Bronchial epithelial cell (primary cell): ENCODE data around the gene PRAMEF11. TPM values are rescaled to one million over a fixed set of nuclear protein-coding genes. Genes with fewer than 3 reads are reported as not detected.

Experiments used
- DNase-seq: peaks from one replicate; pipeline ENCODE4 v3.0.0-alpha.2; 2010; ENCODE audit warnings: low read depth
- FAIRE-seq: peaks from 2 replicates; lab custom pipeline; 2011; peaks lifted over from hg19 to GRCh38; lab: Jason Lieb, UNC
- H3K27me3 ChIP-seq: 2 replicates; pipeline ENCODE4 v1.5.1; 2011; ENCODE audit warnings: low read length; ENCODE audit not compliant: control insufficient read depth, insufficient read depth
- H3K36me3 ChIP-seq: 2 replicates; pipeline ENCODE4 v1.5.1; 2011; ENCODE audit warnings: low read length; ENCODE audit not compliant: control insufficient read depth, insufficient read depth
- H3K4me3 ChIP-seq: 2 replicates; pipeline ENCODE4 v1.5.1; 2011; ENCODE audit warnings: mild to moderate bottlenecking, low read depth, low read length, control low read depth
- CTCF ChIP-seq: IDR thresholded peaks from 2 replicates; pipeline ENCODE4 v1.5.1; 2011; ENCODE audit warnings: mild to moderate bottlenecking, moderate library complexity, low read length, control low read depth, inconsistent platforms; ENCODE audit not compliant: insufficient read depth, severe bottlenecking
- total RNA-seq: library from RNA; depleted of rRNA; stranded (reverse); fragments of >200 nt; gene quantifications from 2 replicates; pipeline ENCODE4 v1.2.1, GENCODE V29; 2014

Gene PRAMEF11
- total RNA-seq, 1 donor from 2014 or later: not detected

- H3K27me3 ChIP-seq: no peaks in the 10 kb centered on the region
- DNase-seq: no peak
- H3K4me3 ChIP-seq: no peak overlapping the region
- no peaks in the 10 kb centered on the region for H3K36me3 ChIP-seq
- no peak for TF ChIP-seq CTCF
- FAIRE-seq: no peak
These were observed 52.3 kb downstream of the PRAMEF11 start for GRCh38 chr1:12778907-12779306.

GRCh38 chr1:12778061-12778460 is 53.1 kb downstream of the PRAMEF11 start:
- DNase-seq: no peak
- no peak for FAIRE-seq
- no peak for TF ChIP-seq CTCF
- no peaks in the 10 kb centered on the region for H3K36me3 ChIP-seq
- H3K27me3 ChIP-seq: no peaks in the 10 kb centered on the region
- no peak overlapping the region for H3K4me3 ChIP-seq

- DNase-seq (no peak), FAIRE-seq (no peak)
- no peak overlapping the region for H3K4me3 ChIP-seq
- TF ChIP-seq CTCF: no peak
- H3K36me3 ChIP-seq: no peaks in the 10 kb centered on the region
- H3K27me3 ChIP-seq: no peaks in the 10 kb centered on the region
These were observed 54.2 kb downstream of the PRAMEF11 start for GRCh38 chr1:12776801-12777557.

- no peak for FAIRE-seq
- no peak overlapping the region for H3K4me3 ChIP-seq
- TF ChIP-seq CTCF: no peak
- DNase-seq: no peak
- no peaks in the 10 kb centered on the region for H3K27me3 ChIP-seq
- H3K36me3 ChIP-seq: no peaks in the 10 kb centered on the region
These were observed 55.8 kb downstream of the PRAMEF11 start for GRCh38 chr1:12775443-12775842.

GRCh38 chr1:12774801-12775345 is 56.3 kb downstream of the PRAMEF11 start:
- Histone ChIP-seq H3K36me3 (no peaks in the 10 kb centered on the region), H3K4me3 (no peak overlapping the region), H3K27me3 (no peaks in the 10 kb centered on the region)
- TF ChIP-seq CTCF: no peak
- DNase-seq: no peak
- FAIRE-seq: no peak

Other genes with a start within 250 kb of the PRAMEF11 start
- gene DHRS3, start 213.2 kb downstream of the PRAMEF11 start, total RNA-seq: 29.3 and 63.7 TPM in 2 replicates
- not detected in 2 replicates for gene AADACL4, start 187.3 kb downstream of the PRAMEF11 start, total RNA-seq
- under 0.01 TPM in 1 of 2 replicates, not detected in the other for gene AADACL3, start 115.3 kb downstream of the PRAMEF11 start, total RNA-seq
- gene CFAP107, start 85.2 kb downstream of the PRAMEF11 start, total RNA-seq: not detected in 2 replicates
- not detected in 2 replicates for gene PRAMEF12, start 57.7 kb downstream of the PRAMEF11 start, total RNA-seq
- gene PRAMEF1, start 40.0 kb downstream of the PRAMEF11 start, total RNA-seq: not detected in 2 replicates
- not detected in 2 replicates for gene HNRNPCL1, start 17.3 kb upstream of the PRAMEF11 start, total RNA-seq
- gene PRAMEF2, start 25.7 kb upstream of the PRAMEF11 start, total RNA-seq: not detected in 2 replicates
- gene PRAMEF4, start 54.8 kb upstream of the PRAMEF11 start, total RNA-seq: not detected in 2 replicates
- not detected in 2 replicates for gene PRAMEF10, start 66.9 kb upstream of the PRAMEF11 start, total RNA-seq
- gene PRAMEF7, start 85.2 kb upstream of the PRAMEF11 start, total RNA-seq: not detected in 2 replicates
- not detected in 2 replicates for gene PRAMEF6, start 116.2 kb upstream of the PRAMEF11 start, total RNA-seq
- not detected in 2 replicates for gene PRAMEF27, start 225.2 kb upstream of the PRAMEF11 start, total RNA-seq
- not detected in 2 replicates for gene HNRNPCL3, start 229.4 kb upstream of the PRAMEF11 start, total RNA-seq
- not detected in 2 replicates for gene PRAMEF25, start 239.4 kb upstream of the PRAMEF11 start, total RNA-seq